Thoracic aorta (tissue), 2 donors: ENCODE results near the gene SCAPER. TPM values are rescaled to one million over a fixed set of nuclear protein-coding genes. Genes with fewer than 3 reads are reported as not detected.

Source experiments
- ATAC-seq: fragments of 150-250 bp; one replicate; pipeline ENCODE4 v1.8.0; 2017; ENCODE audit warnings: low read depth; ENCODE audit not compliant: insufficient number of reproducible peaks, low FRiP score
- DNase-seq: peaks from one replicate; pipeline ENCODE4 v3.0.0-alpha.2; 2020; ENCODE audit warnings: low spot score
- H3K27ac ChIP-seq, 2 donors: fragments of 200-600 bp; sonication (generic); 1 replicate in 1 of 2; 2 replicates in 1 of 2; pipeline ENCODE4 v1.5.1; 2016; ENCODE audit warnings: mild to moderate bottlenecking in 2 of 2, moderate library complexity in 2 of 2
- H3K27me3 ChIP-seq: fragments of 200-600 bp; sonication (generic); replicated peaks from 2 replicates; pipeline ENCODE4 v1.6.0; 2016; ENCODE audit warnings: mild to moderate bottlenecking; ENCODE audit not compliant: insufficient read depth
- H3K36me3 ChIP-seq: fragments of 200-600 bp; sonication (generic); one replicate; pipeline ENCODE4 v1.5.1; 2016
- H3K4me1 ChIP-seq, 2 donors: fragments of 200-600 bp; sonication (generic); 1 replicate in 1 of 2; 2 replicates in 1 of 2; pipeline versions ENCODE4 v1.5.1 to v1.6.0; 2016; ENCODE audit warnings: low read depth in 2 of 2, mild to moderate bottlenecking in 1 of 2; ENCODE audit not compliant: control insufficient read depth in 1 of 2
- H3K4me3 ChIP-seq: fragments of 200-600 bp; sonication (generic); 2 replicates; pipeline ENCODE4 v1.5.1; 2016; ENCODE audit warnings: mild to moderate bottlenecking
- H3K9me3 ChIP-seq: fragments of 200-600 bp; sonication (generic); 2 replicates; pipeline ENCODE4 v1.5.1; 2016
- total RNA-seq, 2 donors: library from RNA; depleted of rRNA; stranded (reverse); fragments of >200 nt; gene quantifications; one replicate each; pipeline versions ENCODE4 v1.1.0 to v1.2.3, GENCODE V29; 2016
- TF ChIP-seq, protein P1 (sequence below): fragments of 200-600 bp; sonication (generic); IDR thresholded peaks from one replicate; pipeline ENCODE4 v1.5.1; 2019; ENCODE audit warnings: antibody characterized with exemption

The SCAPER gene
- total RNA-seq, 2 donors from 2014 or later = 29.6 to 65.0 TPM

DNA sequence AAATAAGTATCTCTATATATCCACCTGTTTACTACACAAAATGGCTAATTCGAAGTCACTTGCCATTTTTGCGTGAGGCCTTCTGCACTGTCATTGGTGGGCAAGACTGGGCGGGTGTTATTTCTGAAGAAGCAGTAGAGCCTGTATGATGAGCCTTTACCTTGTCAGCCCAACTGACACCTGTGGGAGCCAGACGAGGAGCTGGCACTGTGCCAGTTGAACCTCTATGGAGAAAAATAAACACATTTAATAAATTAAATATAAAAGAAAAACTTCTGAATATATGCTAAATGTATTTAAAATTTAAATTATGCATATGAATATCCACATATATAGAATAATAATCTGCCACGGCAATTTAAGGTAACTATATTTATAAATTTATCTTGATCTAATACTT is 109.9 kb downstream of the SCAPER start:
- Histone ChIP-seq H3K36me3 (peaks cover 20% of the 10 kb centered on the region), H3K4me1 (no peaks in the 10 kb centered on the region), H3K27ac (no peak overlapping the region), H3K27me3 (no peaks in the 10 kb centered on the region), H3K9me3 (no peaks in the 10 kb centered on the region), H3K4me3 (no peak overlapping the region)
- DNase-seq (no peak), ATAC-seq (no peak)
- TF ChIP-seq, protein P1, sequence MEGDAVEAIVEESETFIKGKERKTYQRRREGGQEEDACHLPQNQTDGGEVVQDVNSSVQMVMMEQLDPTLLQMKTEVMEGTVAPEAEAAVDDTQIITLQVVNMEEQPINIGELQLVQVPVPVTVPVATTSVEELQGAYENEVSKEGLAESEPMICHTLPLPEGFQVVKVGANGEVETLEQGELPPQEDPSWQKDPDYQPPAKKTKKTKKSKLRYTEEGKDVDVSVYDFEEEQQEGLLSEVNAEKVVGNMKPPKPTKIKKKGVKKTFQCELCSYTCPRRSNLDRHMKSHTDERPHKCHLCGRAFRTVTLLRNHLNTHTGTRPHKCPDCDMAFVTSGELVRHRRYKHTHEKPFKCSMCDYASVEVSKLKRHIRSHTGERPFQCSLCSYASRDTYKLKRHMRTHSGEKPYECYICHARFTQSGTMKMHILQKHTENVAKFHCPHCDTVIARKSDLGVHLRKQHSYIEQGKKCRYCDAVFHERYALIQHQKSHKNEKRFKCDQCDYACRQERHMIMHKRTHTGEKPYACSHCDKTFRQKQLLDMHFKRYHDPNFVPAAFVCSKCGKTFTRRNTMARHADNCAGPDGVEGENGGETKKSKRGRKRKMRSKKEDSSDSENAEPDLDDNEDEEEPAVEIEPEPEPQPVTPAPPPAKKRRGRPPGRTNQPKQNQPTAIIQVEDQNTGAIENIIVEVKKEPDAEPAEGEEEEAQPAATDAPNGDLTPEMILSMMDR = no peak

DNA sequence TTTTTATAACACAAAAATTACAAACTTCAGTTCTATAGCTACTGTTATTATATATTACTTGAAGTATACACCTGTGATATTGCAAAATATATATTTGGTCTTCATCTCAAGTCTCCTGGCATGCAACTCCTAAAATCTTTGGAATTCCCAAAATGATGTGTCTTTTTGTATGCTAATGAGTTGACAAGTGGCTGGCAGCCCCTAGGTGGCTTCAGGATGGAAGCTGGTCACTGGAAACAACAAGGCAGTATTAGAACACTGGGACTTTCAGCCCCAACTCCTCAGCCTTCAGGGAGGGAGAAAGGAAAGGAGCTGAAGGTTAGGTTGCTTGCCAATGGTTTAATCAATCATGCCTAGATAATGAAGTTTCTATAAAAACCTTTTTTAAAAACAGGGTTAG is 112.0 kb downstream of the SCAPER start:
- no peak for ATAC-seq
- H3K9me3 ChIP-seq = no peaks in the 10 kb centered on the region

DNA sequence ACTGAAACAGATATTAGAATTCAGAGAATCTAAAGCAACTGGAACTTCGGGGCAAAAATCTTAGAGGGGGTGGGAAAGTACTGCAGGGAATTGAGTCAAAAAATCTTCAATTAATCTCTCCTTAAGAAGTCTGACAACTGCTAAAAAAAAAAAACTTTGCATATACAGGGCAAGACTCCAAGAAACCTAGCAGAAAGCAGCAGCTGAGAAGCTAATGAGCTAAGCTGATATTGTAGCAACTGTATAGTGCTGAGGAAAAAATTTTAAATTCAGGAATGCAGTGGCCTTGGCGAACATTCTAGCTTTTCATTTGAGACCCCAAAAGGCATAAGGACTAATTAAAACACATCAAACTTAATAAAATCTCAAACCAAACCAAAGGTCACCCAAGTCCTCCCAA is 113.6 kb downstream of the SCAPER start:
- TF ChIP-seq, protein P1 = no peak
- Histone ChIP-seq H3K4me1 (no peaks in the 10 kb centered on the region), H3K9me3 (no peaks in the 10 kb centered on the region), H3K36me3 (peaks cover 14% of the 10 kb centered on the region), H3K27me3 (no peaks in the 10 kb centered on the region), H3K4me3 (no peak overlapping the region), H3K27ac (no peak overlapping the region)
- DNase-seq (no peak), ATAC-seq (no peak)

More for the DNA sequence above, 112.0 kb downstream of the SCAPER start:
- Histone ChIP-seq H3K27me3 (no peaks in the 10 kb centered on the region), H3K4me1 (no peaks in the 10 kb centered on the region), H3K4me3 (no peak overlapping the region), H3K36me3 (peaks cover 14% of the 10 kb centered on the region), H3K27ac (no peak overlapping the region)
- TF ChIP-seq, protein P1 = no peak
- no peak for DNase-seq

DNA sequence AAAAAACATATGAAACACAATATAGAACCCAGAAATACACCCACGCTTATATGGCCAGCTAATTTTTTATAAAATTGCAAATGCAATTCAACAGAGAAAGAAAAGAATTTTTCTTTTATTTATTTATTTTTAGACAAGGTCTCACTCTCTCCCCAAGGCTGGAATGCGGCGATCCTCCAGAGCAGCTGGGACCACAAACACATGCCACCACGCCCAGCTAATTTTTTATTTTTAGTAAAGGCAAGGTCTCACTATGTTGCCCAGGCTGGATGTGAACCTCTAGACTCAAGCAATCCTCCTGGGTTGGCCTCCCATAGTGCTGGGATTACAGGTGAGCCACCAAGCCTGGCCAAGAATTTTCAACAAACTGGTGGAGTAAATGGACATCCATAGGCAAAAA is 117.9 kb downstream of the SCAPER start:
- TF ChIP-seq, protein P1 = no peak
- H3K27me3 ChIP-seq = no peaks in the 10 kb centered on the region
- H3K9me3 ChIP-seq = no peaks in the 10 kb centered on the region
- no peaks in the 10 kb centered on the region for H3K4me1 ChIP-seq
- no peak for ATAC-seq
- no peak overlapping the region for H3K4me3 ChIP-seq
- H3K36me3 ChIP-seq = peaks cover 9% of the 10 kb centered on the region
- no peak overlapping the region for H3K27ac ChIP-seq
- no peak for DNase-seq

DNA sequence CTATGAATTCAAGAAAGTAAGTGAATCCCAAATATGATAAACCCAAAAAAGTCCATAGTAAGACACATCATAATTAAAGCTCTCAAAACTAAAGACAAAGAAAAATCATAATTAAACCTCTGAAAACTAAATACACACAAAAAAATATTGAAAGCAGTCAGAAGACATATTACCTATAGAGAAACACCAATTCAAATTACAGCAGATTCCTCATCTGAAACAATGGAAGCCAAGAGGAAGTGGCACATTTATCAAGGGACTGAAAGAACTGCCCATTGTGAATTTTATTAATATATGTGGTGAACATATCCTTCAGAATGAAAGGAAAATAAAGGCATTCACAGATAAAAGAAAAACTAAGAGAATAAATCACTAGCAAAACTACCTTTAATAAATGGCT is 128.2 kb downstream of the SCAPER start:
- Histone ChIP-seq H3K9me3 (peaks cover 3% of the 10 kb centered on the region), H3K4me3 (no peak overlapping the region), H3K4me1 (no peaks in the 10 kb centered on the region), H3K27me3 (no peaks in the 10 kb centered on the region), H3K27ac (no peak overlapping the region), H3K36me3 (no peaks in the 10 kb centered on the region)
- DNase-seq (no peak), ATAC-seq (no peak)
- TF ChIP-seq, protein P1 = no peak
